HG02798 (cell line): ENCODE results near the gene PGA3.
"Not testable (repeated sequence)": the region's sequence is repeated elsewhere in the genome, so short reads cannot be mapped to it uniquely, and the experiment has no call there.

Source experiments
- ATAC-seq: cut with Tn5 transposase; IDR thresholded peaks from one replicate; pipeline ENCODE4 v1.9.1; 2021; ENCODE audit warnings: mild to moderate bottlenecking; ENCODE audit not compliant: unreplicated experiment, poor library complexity

PGA3 gene

DNA sequence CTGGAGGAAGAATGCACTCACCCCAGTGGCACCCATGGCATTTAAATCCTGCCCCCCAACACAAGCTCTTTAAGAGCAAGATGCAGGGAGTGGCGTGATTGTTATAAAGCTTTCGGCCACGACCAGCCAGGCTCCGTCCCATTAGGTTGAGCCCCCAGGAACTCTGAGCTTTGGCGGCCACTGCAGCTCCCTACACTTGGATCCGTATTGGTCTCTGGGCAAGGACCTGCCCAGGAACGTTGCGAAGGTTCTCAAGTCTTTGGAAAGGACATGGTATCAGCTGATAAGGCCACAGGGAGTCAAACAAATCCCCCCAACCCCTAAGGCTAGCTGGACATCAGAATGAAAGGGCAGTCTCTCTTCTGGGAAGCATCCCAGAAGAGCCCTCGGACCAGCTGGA is 32.7 kb upstream of the PGA3 start:
- no peak for ATAC-seq

DNA sequence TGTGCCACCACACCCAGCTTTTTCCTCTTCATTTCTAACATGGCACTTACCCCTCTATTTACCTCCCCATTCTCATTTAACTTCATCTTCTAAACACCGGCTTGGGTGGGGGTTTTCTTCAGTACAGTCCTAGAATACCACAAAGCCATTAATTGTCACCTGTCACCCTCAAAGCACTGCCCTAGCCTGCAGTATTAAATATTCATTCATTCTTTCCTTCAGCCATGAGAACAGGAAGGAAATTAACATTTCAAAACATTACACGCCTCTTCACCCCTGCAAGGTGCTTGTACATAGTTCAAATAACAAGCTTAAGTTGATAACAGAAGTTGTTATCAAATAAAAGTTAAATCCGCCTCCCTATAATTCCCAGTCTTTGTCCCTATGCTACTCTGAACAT is 31.4 kb upstream of the PGA3 start:
- ATAC-seq: no peak

DNA sequence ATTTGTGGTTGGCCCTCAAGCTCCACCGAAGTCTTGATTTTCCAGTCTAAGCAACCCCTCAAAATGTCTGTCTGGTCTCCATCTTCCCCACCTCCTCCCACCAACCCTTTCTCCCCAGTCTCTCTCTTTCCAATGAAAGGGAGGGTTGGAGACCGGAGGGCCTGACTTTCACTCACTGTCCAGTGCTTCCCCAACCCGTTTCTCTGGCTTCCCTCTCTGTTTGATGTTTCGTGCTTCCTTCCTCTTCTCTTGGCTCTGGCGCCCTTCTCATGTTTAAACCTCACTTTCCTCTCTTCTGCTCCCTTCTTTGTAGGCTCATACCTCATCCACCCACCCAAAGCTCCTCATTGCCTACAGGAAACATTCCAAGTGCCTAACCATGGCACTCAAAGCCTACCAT is 31.0 kb upstream of the PGA3 start:
- no peak for ATAC-seq

DNA sequence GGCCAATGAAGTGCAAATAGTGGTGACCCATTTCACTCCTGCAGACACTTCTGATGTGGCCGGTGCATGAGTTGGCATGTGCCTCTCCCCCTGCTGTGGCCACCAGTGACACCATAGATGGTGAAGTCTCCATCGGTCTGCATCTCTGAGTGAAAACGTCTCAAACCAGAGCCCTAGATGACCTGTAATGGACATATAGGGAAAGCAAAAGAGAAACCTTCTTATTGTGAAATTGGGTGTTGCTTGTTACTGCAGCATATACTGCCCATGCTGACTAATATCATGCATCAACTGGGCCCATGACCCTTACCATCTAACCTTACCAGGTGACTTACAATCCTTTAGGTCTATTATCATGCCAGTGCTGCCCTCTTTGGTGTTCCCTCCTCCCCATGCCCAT is 30.4 kb upstream of the PGA3 start:
- no peak for ATAC-seq

DNA sequence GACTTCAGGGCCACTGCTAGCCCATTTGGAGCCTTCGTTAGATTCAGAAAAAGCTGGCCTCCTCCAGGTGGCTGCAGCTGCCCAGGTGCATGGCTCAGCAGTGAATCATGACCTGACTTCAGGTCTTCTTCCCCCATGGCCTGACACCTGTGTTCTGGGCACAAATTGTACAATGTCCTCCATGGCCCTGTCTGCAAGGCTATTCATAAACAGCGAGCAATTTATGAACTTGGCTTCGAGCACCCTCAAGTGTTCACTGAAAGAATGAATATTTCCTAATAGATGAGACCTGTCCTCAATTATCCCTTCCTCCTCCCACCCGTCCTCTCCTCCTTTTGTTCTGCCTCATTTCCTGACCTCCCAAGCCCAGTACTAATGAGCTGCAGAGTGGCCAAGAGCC is 29.9 kb upstream of the PGA3 start:
- ATAC-seq: no peak

DNA sequence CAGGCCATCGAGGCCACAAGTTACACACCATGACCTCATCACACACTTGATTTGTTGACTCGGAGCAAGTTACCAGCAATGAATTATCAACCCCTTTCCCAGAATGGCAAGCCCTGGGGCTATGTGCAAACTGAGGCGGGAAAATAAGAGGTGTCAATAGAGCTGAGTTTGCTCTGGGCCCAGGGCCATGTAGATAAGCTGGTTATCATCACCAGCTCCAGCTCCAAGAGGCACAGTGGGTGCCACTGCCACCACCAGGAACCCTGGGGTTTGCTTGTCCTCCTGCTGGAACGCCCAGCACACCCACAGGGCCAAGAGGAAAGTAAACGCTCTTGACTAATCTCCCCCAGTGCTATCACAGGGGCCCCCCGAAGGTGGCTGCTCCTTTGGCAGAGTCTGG is 29.0 kb upstream of the PGA3 start:
- no peak for ATAC-seq

DNA sequence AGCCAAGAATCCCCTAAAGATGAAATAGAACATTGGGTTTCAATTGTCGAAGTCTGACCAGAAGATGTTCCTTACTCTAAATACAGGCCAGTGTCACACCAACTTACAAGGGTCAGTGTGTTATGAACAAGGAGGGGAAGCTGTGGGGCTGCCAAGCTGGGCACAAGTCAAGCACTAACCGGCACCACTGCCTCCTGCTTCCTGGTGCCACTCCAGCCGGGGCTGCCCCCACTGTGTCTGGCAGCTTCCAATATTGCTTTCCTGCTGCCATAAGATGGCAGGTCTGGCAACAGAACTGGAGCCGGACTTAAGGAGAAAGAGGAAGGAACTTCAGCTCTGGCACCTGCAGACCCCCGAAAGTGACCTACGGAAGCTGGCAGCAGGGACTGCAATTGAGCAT is 28.4 kb upstream of the PGA3 start:
- ATAC-seq: no peak

DNA sequence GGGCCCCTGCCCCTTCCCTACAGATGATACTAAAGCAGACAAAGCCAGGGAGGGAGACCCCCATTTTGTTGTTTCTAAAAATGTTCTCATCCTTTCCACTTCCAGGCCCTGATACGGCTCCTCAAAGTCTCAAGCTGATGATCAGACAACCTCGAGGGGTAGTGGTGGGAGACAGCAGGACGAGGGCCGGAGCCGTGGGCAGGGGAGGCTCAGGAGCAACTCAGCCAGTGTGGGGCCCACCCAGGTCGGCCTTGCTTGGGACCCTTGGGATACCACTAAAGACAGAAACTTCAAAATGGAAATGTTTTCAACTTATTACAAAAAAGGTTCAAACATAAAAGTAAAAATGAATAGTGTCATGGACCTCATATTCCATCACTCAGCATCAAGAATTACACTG is 26.9 kb upstream of the PGA3 start:
- no peak for ATAC-seq

DNA sequence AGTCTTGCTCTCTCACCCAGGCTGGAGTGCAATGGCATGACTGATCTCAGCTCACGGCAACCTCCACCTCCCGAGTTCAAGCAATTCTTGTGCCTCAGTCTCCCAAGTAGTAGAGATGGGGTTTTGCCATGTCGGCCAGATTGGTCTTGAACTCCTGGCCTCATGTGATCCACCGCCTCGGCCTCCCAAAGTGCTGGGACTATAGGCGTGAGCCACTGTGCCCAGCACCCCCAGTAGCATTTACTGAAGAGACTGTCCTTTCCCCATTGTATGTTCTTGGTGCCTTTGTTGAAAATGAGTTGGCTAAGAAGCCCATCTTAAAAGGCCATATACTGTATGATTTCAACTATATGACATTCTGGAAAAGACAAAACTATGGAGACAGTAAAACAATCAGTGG is 23.1 kb upstream of the PGA3 start:
- not testable (repeated sequence) for ATAC-seq

DNA sequence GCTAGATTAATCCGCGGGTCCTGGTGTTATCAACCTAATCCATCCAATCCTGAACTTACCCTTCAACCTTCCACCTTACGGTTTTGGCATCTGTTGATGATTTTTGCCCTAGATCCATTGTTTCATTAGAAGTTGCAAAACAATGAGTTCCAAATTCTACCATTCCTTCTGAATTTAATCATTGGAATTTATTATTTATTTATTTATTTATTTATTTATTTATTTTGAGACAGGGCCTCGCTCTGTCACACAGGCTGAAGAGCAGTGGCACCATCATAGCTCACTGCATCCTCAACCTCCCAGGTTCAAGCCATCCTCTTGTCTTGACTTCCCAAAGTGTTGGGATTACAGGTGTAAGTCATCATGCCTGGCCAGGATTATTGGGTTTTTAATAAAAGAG is 21.8 kb upstream of the PGA3 start:
- no peak for ATAC-seq

DNA sequence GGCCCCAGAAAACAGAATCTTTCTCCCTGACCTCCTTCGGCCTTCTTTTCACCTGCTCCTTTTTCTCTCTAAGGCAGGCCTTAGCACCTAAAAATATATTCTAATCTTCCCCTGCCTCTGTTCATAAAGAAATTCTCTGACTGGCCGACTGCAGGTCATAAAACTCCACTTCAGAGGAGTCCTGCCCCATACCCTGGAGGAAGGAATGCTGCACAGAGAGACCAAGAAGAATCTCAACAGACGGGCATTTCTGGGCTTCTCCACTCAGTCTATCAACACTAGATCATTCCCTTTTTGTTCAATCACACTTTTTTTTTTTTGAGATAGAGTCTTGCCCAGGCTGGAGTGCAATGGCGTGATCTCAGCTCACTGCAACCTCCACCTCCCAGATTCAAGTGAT is 19.7 kb upstream of the PGA3 start:
- no peak for ATAC-seq

DNA sequence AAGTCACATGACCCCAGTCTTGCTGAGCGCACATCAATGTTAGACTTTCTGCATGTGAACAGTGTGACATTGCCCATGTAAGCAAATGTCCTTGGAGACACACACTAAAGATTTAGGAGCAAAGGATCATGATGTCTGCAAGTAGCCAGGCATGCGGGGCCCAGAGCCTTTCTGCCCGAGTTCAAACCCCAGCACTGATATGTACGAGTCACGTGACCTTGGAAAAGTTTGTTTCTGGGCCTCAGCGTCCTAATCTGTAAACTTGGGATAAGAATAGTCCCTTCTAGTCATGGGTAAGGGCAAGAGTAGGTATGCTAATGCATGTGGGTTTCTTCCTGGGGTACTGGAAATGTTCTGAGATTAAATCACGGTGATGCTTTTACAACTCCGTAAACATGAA is 16.8 kb upstream of the PGA3 start:
- no peak for ATAC-seq

DNA sequence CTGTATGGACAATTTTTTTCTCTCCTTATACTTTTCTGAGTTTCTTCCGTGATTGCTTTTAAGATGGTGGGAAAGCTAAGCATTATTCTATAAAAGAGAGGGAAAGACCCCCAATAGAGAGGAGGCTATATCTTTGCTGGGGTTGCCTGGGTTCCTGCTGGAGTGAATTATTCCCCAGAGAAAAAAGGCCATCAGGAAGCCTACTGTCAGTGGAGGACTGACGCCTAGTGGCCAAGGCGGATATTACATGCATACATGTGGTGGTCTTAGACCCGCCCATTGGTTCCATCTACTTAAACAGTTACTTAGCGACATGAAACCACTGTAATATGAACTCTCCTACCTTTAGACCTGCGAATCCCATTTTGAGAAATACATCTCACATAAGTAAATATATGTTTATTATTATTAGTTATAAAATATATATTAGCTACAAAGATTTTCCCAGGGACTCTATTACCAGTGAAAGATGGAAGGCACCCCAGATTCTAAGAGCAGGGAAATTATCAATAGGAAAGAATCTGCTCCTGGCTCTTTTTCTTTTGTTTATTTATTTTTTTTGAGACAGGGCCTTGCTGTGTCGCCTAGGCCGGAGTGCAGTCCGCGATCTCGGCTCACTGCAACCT is 15.7 kb upstream of the PGA3 start:
- ATAC-seq: no peak

DNA sequence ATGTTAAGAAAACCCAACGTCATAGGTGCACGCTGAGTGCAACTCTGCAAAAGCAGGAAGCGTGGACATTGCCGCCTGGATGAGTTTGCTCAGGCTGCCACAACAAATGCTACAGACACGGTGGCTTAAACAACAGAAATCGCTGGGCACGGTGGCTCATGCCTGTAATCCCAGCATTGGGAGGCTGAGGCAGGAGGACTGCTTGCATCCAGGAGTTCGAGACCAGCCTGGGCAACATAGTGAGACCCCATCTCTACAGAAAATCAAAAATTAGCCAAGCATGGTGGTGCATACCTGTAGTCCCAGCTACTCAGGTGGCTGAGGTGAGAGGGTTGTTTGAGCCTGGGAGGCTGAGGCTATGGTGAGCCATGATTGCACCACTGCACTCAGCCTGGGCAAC is 13.4 kb upstream of the PGA3 start:
- ATAC-seq: no peak

DNA sequence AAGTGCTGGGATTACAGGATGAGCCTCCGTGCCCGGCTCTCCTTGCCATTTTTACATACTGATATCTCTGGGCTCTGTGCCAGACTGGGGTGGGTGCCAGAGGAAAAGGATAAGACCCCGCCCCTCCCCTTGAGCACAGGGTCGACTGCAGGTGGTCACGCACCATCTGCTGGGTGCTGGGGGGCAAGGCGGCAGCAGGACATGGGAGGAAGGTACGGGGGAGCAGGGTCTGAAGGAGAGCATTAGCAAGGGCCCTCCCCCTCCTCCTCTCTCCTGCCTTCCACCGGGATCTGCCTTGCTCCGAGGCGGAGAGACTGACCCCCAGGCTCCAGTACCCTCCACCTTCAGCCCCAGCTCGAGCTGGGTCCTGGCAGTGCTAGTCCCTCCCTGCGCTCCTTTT is 9.7 kb upstream of the PGA3 start:
- ATAC-seq: no peak

DNA sequence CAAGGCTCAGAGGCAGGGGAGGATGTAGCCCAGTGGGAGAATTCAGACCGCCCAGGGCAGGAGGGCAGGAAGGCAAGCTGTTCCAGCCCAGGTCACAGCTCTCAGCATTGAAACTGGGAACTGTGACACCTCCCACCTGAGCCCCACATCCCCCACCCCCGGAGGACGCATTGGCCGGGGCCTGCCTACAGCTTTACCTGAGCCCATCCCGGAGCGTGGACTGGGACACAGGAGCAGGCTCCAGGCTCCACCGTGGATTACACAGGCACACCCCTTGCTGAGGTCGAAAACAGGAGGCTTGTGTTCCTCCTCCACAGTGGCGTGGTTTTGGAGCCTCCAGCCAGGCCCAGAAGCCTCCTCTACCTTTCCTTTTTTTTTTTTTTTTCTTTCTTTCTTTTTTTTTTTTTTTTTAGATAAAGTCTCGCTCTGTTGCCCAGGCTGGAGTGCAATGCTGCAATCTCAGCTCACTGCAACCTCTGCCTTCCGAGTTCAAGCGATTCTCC is 9.1 kb upstream of the PGA3 start:
- no peak for ATAC-seq

DNA sequence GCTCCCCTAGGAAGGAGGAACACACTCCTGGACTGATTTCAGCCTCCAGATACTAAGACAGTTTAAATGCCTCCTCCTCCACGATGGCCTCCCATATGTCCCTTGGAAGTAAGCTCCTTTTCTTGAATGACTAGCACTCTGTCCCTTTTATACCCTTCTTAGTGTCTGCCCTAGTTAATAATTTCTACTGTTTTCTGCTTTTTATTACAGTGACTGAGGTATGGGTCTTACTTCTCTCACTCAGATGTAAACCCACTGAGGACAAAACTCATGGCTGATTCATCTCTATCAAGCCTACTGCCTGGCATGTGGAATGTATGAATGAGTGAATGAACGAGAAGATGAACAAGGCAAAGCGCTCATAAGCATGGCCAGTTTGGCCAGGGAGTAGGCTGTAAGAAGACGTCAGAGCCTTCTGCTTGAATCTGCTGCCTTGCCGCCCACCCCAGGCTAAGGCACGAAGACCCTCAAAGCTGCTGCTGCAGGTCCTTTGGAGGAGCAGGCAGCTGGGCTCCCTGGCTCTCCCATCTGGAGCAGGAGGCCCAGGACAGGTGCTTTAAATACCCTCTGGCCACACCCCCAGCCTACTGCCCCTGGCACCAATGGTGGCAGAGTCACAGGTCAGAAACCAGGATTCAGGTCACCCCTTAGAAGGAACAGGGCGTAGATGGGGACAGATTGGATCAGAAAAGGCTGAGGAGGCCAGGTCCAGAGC is 8.2 kb upstream of the PGA3 start:
- no peak for ATAC-seq

DNA sequence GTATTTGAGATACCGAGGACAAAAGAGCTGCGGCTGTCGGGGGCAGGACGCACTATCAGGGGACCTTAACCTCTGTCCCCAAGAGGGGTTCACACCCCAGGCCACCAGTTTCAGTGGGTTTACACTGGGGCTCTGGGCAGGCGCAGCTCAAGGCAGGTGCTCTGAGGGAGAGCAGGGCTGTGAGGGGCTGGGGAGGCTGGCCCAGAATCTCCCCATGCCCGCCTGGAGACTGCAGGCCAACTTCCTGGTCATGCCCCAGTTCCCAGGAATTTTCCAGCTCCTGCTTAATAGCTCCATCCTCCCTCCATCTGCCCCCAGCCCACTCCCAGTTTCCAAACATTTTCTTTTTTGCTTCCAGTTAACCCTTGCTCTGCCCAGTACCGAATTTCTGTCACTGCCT is 7.6 kb upstream of the PGA3 start:
- no peak for ATAC-seq

DNA sequence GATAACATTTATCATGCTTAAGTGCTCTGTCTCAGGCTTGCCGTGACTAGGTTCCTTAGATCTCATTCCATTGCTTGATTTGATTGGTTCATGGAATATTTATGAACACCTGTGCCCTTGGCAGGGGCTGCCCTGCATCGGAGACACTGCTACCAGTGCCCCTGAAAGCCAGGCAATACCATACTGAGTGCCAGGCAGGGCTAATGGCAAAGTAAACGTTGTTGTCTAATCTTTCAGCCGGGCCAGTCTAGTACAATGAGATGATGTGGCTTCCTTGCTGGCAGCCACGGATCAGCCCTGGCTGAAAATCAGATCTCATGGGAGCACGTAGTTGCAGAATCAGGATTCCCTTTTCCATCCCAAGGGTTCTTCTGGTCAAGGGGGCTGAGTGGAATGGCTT is 5.0 kb upstream of the PGA3 start:
- ATAC-seq: no peak

DNA sequence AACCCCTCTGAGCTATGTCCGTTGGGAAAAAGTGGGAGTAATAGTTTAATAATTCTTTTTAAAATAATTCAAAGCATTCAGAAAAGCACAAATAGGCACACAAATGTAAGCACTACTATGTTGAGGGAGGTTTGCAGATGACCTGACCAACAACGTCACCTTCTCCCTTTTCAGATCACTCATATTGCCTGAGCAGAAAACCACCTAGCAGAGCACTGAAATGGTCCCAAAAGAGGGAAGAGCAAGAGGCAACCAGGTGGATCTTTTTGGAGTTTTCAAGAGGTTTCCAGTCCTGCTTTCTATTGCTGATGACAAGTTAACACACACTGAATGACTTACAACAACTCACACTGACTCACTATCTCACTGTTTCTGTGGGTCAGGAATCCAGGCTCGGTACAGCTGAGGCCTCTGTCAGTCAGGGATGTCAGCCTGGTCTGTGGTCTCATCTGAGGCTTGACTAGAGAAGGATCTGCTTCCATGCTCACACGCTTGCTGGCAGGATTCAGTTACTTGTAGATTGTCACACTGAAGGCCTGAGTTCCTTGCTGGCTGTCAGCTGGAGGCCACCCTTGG is 4.3 kb upstream of the PGA3 start:
- no peak for ATAC-seq

DNA sequence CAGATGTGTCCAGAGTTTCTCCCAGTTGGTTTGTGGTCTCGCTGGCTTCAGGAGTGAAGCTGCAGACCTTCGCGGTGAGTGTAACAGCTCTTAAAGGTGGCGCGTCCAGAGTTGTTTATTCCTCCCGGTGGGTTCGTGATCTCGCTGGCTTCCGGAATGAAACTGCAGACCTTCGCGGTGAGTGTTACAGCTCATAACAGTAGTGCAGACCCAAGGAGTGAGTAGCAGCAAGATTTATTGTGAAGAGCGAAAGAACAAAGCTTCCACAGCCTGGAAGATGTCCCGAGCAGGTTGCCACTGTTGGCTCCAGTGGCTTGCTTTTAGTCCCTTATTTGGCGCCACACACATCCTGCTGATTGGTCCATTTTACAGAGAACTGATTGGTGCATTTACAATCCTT is 1.8 kb upstream of the PGA3 start:
- ATAC-seq: no peak

DNA sequence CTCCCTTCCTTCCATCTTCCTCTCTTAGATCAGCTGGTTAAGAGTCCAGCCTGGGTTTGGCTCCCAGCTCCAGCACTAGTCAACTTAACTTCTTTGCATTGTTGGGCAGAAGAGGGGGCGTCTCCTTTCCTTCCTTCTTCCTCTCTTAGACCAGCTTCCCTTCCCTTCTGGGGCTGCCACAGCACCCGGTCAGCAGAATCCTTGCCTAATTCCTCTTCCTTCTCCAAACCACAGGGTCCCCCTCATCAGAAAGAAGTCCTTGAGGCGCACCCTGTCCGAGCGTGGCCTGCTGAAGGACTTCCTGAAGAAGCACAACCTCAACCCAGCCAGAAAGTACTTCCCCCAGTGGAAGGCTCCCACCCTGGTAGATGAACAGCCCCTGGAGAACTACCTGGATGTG is 558 bp downstream of the PGA3 start:
- not testable (repeated sequence) for ATAC-seq
